GM23338 (cell line): ENCODE data around the gene CATSPER3. TPM values are rescaled to one million over a fixed set of nuclear protein-coding genes. Genes with fewer than 3 reads are reported as not detected.

Experiments used
- ATAC-seq: fragments of 200-7000 bp; cut with Tn5 transposase; 3 replicates; pipeline ENCODE4 v1.9.1; 2020
- DNase-seq: peaks from one replicate; pipeline ENCODE4 v3.0.0-alpha.2; 2015; ENCODE audit warnings: low spot score
- H2AFZ ChIP-seq: fragments of 200-600 bp; sonication (generic); 2 replicates; pipeline ENCODE4 v1.8.0; 2016; ENCODE audit warnings: antibody characterized with exemption, mild to moderate bottlenecking, moderate library complexity
- H3F3A ChIP-seq: fragments of 200-600 bp; sonication (generic); replicated peaks from 2 replicates; pipeline ENCODE4 v1.8.0; 2017; ENCODE audit warnings: antibody characterized with exemption, mixed run types, low read depth
- H3K27ac ChIP-seq: fragments of 200-600 bp; sonication (generic); 2 replicates; pipeline ENCODE4 v1.6.1; 2016; ENCODE audit warnings: low read depth
- H3K27me3 ChIP-seq: fragments of 200-600 bp; sonication (generic); 2 replicates; pipeline ENCODE4 v1.8.0; 2016; ENCODE audit warnings: mild to moderate bottlenecking, mixed run types, moderate library complexity; ENCODE audit not compliant: insufficient read depth
- H3K36me3 ChIP-seq: fragments of 200-600 bp; sonication (generic); 2 replicates; pipeline ENCODE4 v1.8.0; 2016; ENCODE audit warnings: mild to moderate bottlenecking; ENCODE audit not compliant: insufficient read depth
- H3K4me1 ChIP-seq: fragments of 200-600 bp; sonication (generic); 2 replicates; pipeline ENCODE4 v1.8.0; 2016; ENCODE audit warnings: mild to moderate bottlenecking, moderate library complexity; ENCODE audit not compliant: insufficient read depth
- H3K4me2 ChIP-seq: fragments of 200-600 bp; sonication (generic); 2 replicates; pipeline ENCODE4 v1.7.1; 2017; ENCODE audit warnings: mixed run types
- H3K4me3 ChIP-seq: fragments of 200-600 bp; sonication (generic); 2 replicates; pipeline ENCODE4 v1.6.1; 2016; ENCODE audit warnings: mixed run types
- H3K79me2 ChIP-seq: fragments of 200-600 bp; sonication (generic); replicated peaks from 2 replicates; pipeline ENCODE4 v1.8.0; 2017; ENCODE audit warnings: mild to moderate bottlenecking; ENCODE audit not compliant: insufficient read depth
- H3K9me2 ChIP-seq: fragments of 200-600 bp; sonication (generic); 2 replicates; pipeline ENCODE4 v1.8.0; 2017; ENCODE audit not compliant: insufficient read depth
- H4K20me1 ChIP-seq: fragments of 200-600 bp; sonication (generic); replicated peaks from 2 replicates; pipeline ENCODE4 v1.8.0; 2017; ENCODE audit warnings: mild to moderate bottlenecking; ENCODE audit not compliant: insufficient read depth
- H3K27ac Mint-ChIP-seq: 2 replicates; pipeline ENCODE4 v1.8.0; 2020; ENCODE audit warnings: inconsistent platforms, mild to moderate bottlenecking, moderate library complexity, mixed read lengths
- H3K27me3 Mint-ChIP-seq: 3 replicates; pipeline ENCODE4 v1.8.0; 2022; ENCODE audit warnings: low read depth, mild to moderate bottlenecking, moderate library complexity, mixed read lengths, inconsistent platforms; ENCODE audit not compliant: insufficient read depth, poor library complexity
- H3K36me3 Mint-ChIP-seq: 3 replicates; pipeline ENCODE4 v1.8.0; 2021; ENCODE audit warnings: low read depth, mild to moderate bottlenecking, inconsistent platforms, moderate library complexity, mixed read lengths
- H3K4me1 Mint-ChIP-seq: 3 replicates; pipeline ENCODE4 v1.8.0; 2020; ENCODE audit warnings: mild to moderate bottlenecking, inconsistent platforms, mixed read lengths
- H3K4me3 Mint-ChIP-seq: 3 replicates; pipeline ENCODE4 v1.8.0; 2021; ENCODE audit warnings: moderate library complexity, mild to moderate bottlenecking, inconsistent platforms, mixed read lengths
- H3K9me3 Mint-ChIP-seq: 3 replicates; pipeline ENCODE4 v1.8.0; 2020; ENCODE audit warnings: moderate library complexity, mild to moderate bottlenecking, inconsistent platforms, mixed read lengths
- CREB1 ChIP-seq: fragments of 250-450 bp; sonication (Bioruptor Pico); IDR thresholded peaks from 2 replicates; pipeline ENCODE4 v1.5.0; 2020; ENCODE audit warnings: low read depth, mild to moderate bottlenecking, moderate library complexity
- NANOG ChIP-seq: IDR thresholded peaks from 2 replicates; pipeline ENCODE4 v1.6.1; 2016; ENCODE audit warnings: antibody characterized with exemption, borderline replicate concordance
- POLR2AphosphoS5 ChIP-seq: IDR thresholded peaks from 2 replicates; pipeline ENCODE4 v1.6.1; 2016; ENCODE audit warnings: antibody characterized with exemption, low read depth
- ZNF331 ChIP-seq: fragments of 250-450 bp; sonication (Bioruptor Pico); IDR thresholded peaks from 2 replicates; pipeline ENCODE4 v1.5.0; 2020; ENCODE audit warnings: low read depth, mild to moderate bottlenecking, moderate library complexity
- polyA plus RNA-seq: library from polyadenylated mRNA; unstranded; fragments of >200 nt; fragmentation: Nextera tagmentation; extraction: Ambion mirVana; gene quantifications from 2 replicates; pipeline ENCODE4 v1.2.1, GENCODE V29; 2016
- total RNA-seq: library from RNA; depleted of rRNA; stranded (reverse); fragments of >200 nt; shearing (Covaris generic); gene quantifications from 2 replicates; pipeline ENCODE4 v1.2.3, GENCODE V29; 2014
- TF ChIP-seq, protein P1 (sequence below): fragments of 250-450 bp; sonication (Bioruptor Pico); IDR thresholded peaks from 2 replicates; pipeline ENCODE4 v1.5.0; 2020; ENCODE audit warnings: mild to moderate bottlenecking, moderate library complexity
- TF ChIP-seq, protein P2 (sequence below), 2 experiments: fragments of 200-600 bp in 1 of 2; sonication (generic) in 1 of 2; conservative IDR thresholded peaks; 2 replicates each; pipeline versions ENCODE4 v1.5.1 to v1.6.1; 2016 to 2017; ENCODE audit warnings: antibody characterized with exemption in 2 of 2, low read depth in 2 of 2, mild to moderate bottlenecking in 2 of 2, moderate library complexity in 1 of 2

Gene CATSPER3
- total and polyA plus RNA-seq, 2 experiments from 2014 or later, result 0.19 TPM; not detected in 1

DNA sequence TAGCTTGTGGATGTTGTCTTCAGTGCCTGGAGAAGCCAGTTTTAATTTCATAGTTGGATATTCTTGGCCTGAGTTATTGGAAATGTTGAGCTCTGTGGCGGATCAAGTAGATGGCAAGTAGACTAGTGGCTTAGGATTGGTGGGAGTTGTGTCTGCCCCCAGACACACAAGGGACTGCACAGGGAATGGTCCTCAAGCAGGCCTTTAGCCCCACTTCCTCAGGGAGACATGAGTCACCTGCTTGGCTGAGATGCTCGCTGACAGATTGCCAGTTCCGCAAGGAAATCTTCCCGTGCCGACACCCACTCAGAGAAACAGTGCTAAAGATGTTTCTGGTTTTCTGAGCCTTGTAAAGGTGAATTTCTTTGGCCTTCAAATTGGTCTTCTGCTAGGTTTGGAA is 18.8 kb upstream of the CATSPER3 start (continued):
- TF ChIP-seq, protein P1, sequence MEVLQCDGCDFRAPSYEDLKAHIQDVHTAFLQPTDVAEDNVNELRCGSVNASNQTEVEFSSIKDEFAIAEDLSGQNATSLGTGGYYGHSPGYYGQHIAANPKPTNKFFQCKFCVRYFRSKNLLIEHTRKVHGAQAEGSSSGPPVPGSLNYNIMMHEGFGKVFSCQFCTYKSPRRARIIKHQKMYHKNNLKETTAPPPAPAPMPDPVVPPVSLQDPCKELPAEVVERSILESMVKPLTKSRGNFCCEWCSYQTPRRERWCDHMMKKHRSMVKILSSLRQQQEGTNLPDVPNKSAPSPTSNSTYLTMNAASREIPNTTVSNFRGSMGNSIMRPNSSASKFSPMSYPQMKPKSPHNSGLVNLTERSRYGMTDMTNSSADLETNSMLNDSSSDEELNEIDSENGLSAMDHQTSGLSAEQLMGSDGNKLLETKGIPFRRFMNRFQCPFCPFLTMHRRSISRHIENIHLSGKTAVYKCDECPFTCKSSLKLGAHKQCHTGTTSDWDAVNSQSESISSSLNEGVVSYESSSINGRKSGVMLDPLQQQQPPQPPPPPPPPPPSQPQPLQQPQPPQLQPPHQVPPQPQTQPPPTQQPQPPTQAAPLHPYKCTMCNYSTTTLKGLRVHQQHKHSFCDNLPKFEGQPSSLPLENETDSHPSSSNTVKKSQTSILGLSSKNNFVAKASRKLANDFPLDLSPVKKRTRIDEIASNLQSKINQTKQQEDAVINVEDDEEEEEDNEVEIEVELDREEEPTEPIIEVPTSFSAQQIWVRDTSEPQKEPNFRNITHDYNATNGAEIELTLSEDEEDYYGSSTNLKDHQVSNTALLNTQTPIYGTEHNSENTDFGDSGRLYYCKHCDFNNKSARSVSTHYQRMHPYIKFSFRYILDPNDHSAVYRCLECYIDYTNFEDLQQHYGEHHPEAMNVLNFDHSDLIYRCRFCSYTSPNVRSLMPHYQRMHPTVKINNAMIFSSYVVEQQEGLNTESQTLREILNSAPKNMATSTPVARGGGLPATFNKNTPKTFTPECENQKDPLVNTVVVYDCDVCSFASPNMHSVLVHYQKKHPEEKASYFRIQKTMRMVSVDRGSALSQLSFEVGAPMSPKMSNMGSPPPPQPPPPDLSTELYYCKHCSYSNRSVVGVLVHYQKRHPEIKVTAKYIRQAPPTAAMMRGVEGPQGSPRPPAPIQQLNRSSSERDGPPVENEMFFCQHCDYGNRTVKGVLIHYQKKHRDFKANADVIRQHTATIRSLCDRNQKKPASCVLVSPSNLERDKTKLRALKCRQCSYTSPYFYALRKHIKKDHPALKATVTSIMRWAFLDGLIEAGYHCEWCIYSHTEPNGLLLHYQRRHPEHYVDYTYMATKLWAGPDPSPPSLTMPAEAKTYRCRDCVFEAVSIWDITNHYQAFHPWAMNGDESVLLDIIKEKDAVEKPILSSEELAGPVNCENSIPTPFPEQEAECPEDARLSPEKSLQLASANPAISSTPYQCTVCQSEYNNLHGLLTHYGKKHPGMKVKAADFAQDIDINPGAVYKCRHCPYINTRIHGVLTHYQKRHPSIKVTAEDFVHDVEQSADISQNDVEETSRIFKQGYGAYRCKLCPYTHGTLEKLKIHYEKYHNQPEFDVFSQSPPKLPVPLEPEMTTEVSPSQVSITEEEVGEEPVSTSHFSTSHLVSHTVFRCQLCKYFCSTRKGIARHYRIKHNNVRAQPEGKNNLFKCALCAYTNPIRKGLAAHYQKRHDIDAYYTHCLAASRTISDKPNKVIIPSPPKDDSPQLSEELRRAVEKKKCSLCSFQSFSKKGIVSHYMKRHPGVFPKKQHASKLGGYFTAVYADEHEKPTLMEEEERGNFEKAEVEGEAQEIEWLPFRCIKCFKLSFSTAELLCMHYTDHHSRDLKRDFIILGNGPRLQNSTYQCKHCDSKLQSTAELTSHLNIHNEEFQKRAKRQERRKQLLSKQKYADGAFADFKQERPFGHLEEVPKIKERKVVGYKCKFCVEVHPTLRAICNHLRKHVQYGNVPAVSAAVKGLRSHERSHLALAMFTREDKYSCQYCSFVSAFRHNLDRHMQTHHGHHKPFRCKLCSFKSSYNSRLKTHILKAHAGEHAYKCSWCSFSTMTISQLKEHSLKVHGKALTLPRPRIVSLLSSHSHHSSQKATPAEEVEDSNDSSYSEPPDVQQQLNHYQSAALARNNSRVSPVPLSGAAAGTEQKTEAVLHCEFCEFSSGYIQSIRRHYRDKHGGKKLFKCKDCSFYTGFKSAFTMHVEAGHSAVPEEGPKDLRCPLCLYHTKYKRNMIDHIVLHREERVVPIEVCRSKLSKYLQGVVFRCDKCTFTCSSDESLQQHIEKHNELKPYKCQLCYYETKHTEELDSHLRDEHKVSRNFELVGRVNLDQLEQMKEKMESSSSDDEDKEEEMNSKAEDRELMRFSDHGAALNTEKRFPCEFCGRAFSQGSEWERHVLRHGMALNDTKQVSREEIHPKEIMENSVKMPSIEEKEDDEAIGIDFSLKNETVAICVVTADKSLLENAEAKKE (CRISPR knock-in tag), result no peak

DNA sequence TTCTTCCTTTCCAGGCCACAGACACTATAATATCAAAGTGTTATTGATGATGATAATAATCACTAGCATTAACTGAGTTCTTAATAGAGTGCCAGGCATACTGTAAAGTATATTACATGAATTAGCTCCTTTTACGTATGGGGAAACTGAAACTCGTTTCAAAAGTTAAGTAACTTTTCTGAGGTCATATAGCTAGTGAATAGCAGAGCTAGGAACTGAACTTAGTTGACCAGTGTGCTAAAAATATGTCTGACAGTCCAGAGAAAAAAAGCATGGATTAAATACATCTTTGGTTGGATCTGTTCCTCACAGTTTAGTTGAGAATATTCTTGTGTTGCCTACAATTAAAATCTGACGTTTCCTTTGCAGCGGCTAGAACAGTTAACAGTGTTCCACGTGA is 18.4 kb upstream of the CATSPER3 start:
- TF ChIP-seq POLR2AphosphoS5 (no peak), ZNF331 (CRISPR knock-in tag) (no peak), NANOG (no peak), CREB1 (CRISPR knock-in tag) (no peak)
- TF ChIP-seq, protein P2, sequence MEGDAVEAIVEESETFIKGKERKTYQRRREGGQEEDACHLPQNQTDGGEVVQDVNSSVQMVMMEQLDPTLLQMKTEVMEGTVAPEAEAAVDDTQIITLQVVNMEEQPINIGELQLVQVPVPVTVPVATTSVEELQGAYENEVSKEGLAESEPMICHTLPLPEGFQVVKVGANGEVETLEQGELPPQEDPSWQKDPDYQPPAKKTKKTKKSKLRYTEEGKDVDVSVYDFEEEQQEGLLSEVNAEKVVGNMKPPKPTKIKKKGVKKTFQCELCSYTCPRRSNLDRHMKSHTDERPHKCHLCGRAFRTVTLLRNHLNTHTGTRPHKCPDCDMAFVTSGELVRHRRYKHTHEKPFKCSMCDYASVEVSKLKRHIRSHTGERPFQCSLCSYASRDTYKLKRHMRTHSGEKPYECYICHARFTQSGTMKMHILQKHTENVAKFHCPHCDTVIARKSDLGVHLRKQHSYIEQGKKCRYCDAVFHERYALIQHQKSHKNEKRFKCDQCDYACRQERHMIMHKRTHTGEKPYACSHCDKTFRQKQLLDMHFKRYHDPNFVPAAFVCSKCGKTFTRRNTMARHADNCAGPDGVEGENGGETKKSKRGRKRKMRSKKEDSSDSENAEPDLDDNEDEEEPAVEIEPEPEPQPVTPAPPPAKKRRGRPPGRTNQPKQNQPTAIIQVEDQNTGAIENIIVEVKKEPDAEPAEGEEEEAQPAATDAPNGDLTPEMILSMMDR (conservative IDR thresholded peaks at IDR 0.05; ENCODE audit: low read depth in 2 of 2), result no peak
- Histone ChIP-seq H4K20me1 (no peaks in the 10 kb centered on the region), H3K4me2 (no peak overlapping the region), H3F3A (no peaks in the 10 kb centered on the region), H3K36me3 (no peaks in the 10 kb centered on the region; the same call in 1 of the 2 replicates), H3K27me3 (no peaks in the 10 kb centered on the region), H3K4me1 (no peaks in the 10 kb centered on the region), H2AFZ (no peak overlapping the region), H3K27ac (no peak overlapping the region), H3K9me2 (no peaks in the 10 kb centered on the region), H3K79me2 (no peaks in the 10 kb centered on the region), H3K4me3 (no peak overlapping the region)
- Mint-ChIP-seq H3K27me3 (peaks cover 1% of the 10 kb centered on the region), H3K27ac (no peak overlapping the region), H3K4me1 (peaks cover 2% of the 10 kb centered on the region; the same call in 2 of the 3 replicates), H3K36me3 (peaks cover 2% of the 10 kb centered on the region; the same call in 2 of the 3 replicates), H3K9me3 (peaks cover 3% of the 10 kb centered on the region), H3K4me3 (no peak overlapping the region)
- ATAC-seq (no peak), DNase-seq (no peak)
